K562 (cell line): ENCODE data around the gene PIWIL1. TPM values are rescaled to one million over a fixed set of nuclear protein-coding genes. Genes with fewer than 3 reads are reported as not detected.

ENCODE experiments used
- ATAC-seq: fragments of 200-7000 bp; cut with Tn5 transposase; 3 replicates; pipeline ENCODE4 v1.9.1; 2020; ENCODE audit warnings: moderate library complexity
- BruUV-seq: library from RNA; stranded (reverse); fragments of 400-500 nt; replicated peaks from 2 replicates; lab custom pipeline; 2021; lab: Mats Ljungman, UMichigan
- CTCF ChIA-PET: fragments of 300-600 bp; formaldehyde crosslinking; extraction: SDS; loops from one replicate; lab custom pipeline; 2021; ENCODE audit warnings: low intra/inter-chr PET ratio; lab: Yijun Ruan, JAX
- POLR2A ChIA-PET: fragments of 300-600, 350-650 bp; sonication (Branson Sonifier 250); formaldehyde crosslinking; extraction: SDS; loops from one replicate; lab custom pipeline; 2021; ENCODE audit warnings: antibody characterized with exemption, inconsistent platforms; lab: Yijun Ruan, JAX
- DNase-seq, 4 experiments: peaks; one replicate each; pipeline versions ENCODE4 v3.0.0 to v3.0.0-alpha.2; 2011 to 2018; ENCODE audit warnings: low spot score in 3 of 4, mixed read lengths in 3 of 4; ENCODE audit errors: extremely low read depth in 1 of 4
- FAIRE-seq: peaks from 2 replicates; lab custom pipeline; 2011; peaks lifted over from hg19 to GRCh38; lab: Jason Lieb, UNC
- H2AFZ ChIP-seq: 2 replicates; pipeline ENCODE4 v1.6.0; 2011; ENCODE audit warnings: low read depth, low read length, control low read depth, inconsistent platforms
- H3K27ac ChIP-seq: fragments of 200-600 bp; 3 replicates; pipeline ENCODE4 v1.8.0; 2011; ENCODE audit warnings: low read depth, mild to moderate bottlenecking, control low read depth, inconsistent platforms, low read length, moderate library complexity, mixed read lengths; ENCODE audit errors: extremely low read depth
- H3K27me3 ChIP-seq, 2 experiments: fragments of 300-600 bp in 1 of 2; 2 replicates in 1 of 2; 3 replicates in 1 of 2; pipeline versions ENCODE4 v1.6.0 to v1.8.0; 2011; ENCODE audit warnings: inconsistent platforms in 2 of 2, low read length in 2 of 2, mild to moderate bottlenecking in 1 of 2, mixed read lengths in 1 of 2, moderate library complexity in 1 of 2; ENCODE audit not compliant: control insufficient read depth in 2 of 2, insufficient read depth in 2 of 2
- H3K36me3 ChIP-seq: fragments of 300-600 bp; 3 replicates; pipeline ENCODE4 v1.8.0; 2011; ENCODE audit warnings: mild to moderate bottlenecking, low read length, inconsistent platforms; ENCODE audit not compliant: control insufficient read depth, insufficient read depth
- H3K4me1 ChIP-seq, 2 experiments: fragments of 200-600 bp in 1 of 2; replicated peaks in 1 of 2; 2 replicates in 1 of 2; 3 replicates in 1 of 2; pipeline versions ENCODE4 v1.5.1 to v1.8.0; 2011; ENCODE audit warnings: inconsistent platforms in 2 of 2, low read length in 2 of 2, mild to moderate bottlenecking in 1 of 2, mixed read lengths in 1 of 2, moderate library complexity in 1 of 2; ENCODE audit not compliant: control insufficient read depth in 2 of 2, insufficient read depth in 2 of 2
- H3K4me2 ChIP-seq: 2 replicates; pipeline ENCODE4 v1.6.1; 2011; ENCODE audit warnings: low read length, control low read depth, inconsistent platforms, mixed read lengths; ENCODE audit not compliant: insufficient read depth
- H3K4me3 ChIP-seq: fragments of 200-600 bp; sonication (generic), shearing (Covaris generic); 2 replicates; pipeline ENCODE4 v1.5.1; 2016; ENCODE audit warnings: control low read depth, inconsistent platforms
- H3K79me2 ChIP-seq: fragments of 200-600 bp; 3 replicates; pipeline ENCODE4 v1.8.0; 2011; ENCODE audit warnings: low read length, inconsistent platforms; ENCODE audit not compliant: control insufficient read depth, insufficient read depth
- H3K9ac ChIP-seq, 2 experiments: 2 replicates each; pipeline versions ENCODE4 v1.6.0 to v1.6.1; 2011; ENCODE audit warnings: low read depth in 2 of 2, low read length in 2 of 2, control low read depth in 1 of 2, inconsistent platforms in 1 of 2, mild to moderate bottlenecking in 1 of 2, mixed read lengths in 1 of 2; ENCODE audit not compliant: insufficient read depth in 1 of 2
- H3K9me1 ChIP-seq: one replicate; pipeline ENCODE4 v1.6.0; 2011; ENCODE audit warnings: inconsistent platforms, mild to moderate bottlenecking, low read length, moderate library complexity; ENCODE audit not compliant: control insufficient read depth, insufficient read depth
- H3K9me3 ChIP-seq: replicated peaks from 2 replicates; pipeline ENCODE4 v1.5.1; 2011; ENCODE audit warnings: low read depth, low read length, inconsistent platforms; ENCODE audit not compliant: control insufficient read depth, insufficient read depth
- H4K20me1 ChIP-seq: replicated peaks from 2 replicates; pipeline ENCODE4 v1.6.1; 2011; ENCODE audit warnings: low read length, inconsistent platforms, mixed read lengths; ENCODE audit not compliant: control insufficient read depth, insufficient read depth
- DEAF1 ChIP-seq: fragments of 450-650 bp; formaldehyde crosslinking; IDR thresholded peaks from 2 replicates; pipeline ENCODE4 v1.4.0; 2020; ENCODE audit warnings: mild to moderate bottlenecking, moderate library complexity
- WGBS: fragments of 100-300 bp; shearing (Covaris generic); methylation state at CpG from one replicate; pipeline ENCODE4 v1.1.6; 2016; ENCODE audit warnings: low coverage, mixed read lengths; ENCODE audit not compliant: insufficient coverage; ENCODE audit errors: missing lambda C conversion rate; 5-methylcytosine and 5-hydroxymethylcytosine counted together
- in situ Hi-C: fragments of 300-500 bp; cut with MboI; formaldehyde crosslinking; loops from 4 replicates; pipeline ENCODE4 v1.15.0; 2018; ENCODE audit warnings: inconsistent platforms, mixed read lengths
- intact Hi-C: fragments of 100-400 bp; cut with micrococcal nuclease; formaldehyde crosslinking; loops from 2 replicates; pipeline ENCODE4 v1.14.2; 2022
- polyA plus RNA-seq, 8 experiments: library from polyadenylated mRNA; depleted of rRNA in 4 of 8; stranded (reverse) in 5 of 8; unstranded in 3 of 8; fragments of >200 nt; fragmentation: Nextera tagmentation in 2 of 8; fragmentation: Illumina TruSeq in 1 of 8; extraction: Ambion mirVana in 2 of 8; extraction: Trizol in 1 of 8; gene quantifications; 2 replicates each; pipeline versions ENCODE4 v1.2.1 to v1.2.3, GENCODE V29; 2011 to 2014; ENCODE audit warnings: inconsistent platforms in 1 of 8, missing spikeins in 1 of 8
- total RNA-seq, 7 experiments: library from RNA; depleted of rRNA in 6 of 7; stranded (reverse); fragments of >200 nt in 6 of 7; fragmentation: Illumina TruSeq in 2 of 7; extraction: Trizol in 2 of 7; gene quantifications; 2 replicates each; pipeline versions ENCODE4 v1.2.1 to v1.2.3, GENCODE V29; 2011 to 2021; ENCODE audit warnings: low replicate concordance in 1 of 7
- TF ChIP-seq, protein P1 (sequence below), 3 experiments: IDR thresholded peaks in 2 of 3; conservative IDR thresholded peaks in 1 of 3; 2 replicates each; pipeline ENCODE4 v1.5.1; 2011 to 2012; ENCODE audit warnings: low read length in 3 of 3, mild to moderate bottlenecking in 3 of 3, control low read depth in 2 of 3, improper control_type of control experiment in 1 of 3, inconsistent platforms in 1 of 3, low read depth in 1 of 3, mixed read lengths in 1 of 3, moderate library complexity in 1 of 3; ENCODE audit not compliant: insufficient read depth in 2 of 3
- TF ChIP-seq, protein P2 (sequence below), 2 experiments: fragments of 450-650 bp; formaldehyde crosslinking in 1 of 2; IDR thresholded peaks; 2 replicates each; pipeline versions ENCODE4 v1.4.0 to v1.6.1; 2014 to 2020; ENCODE audit warnings: mild to moderate bottlenecking in 2 of 2, borderline replicate concordance in 1 of 2, low read depth in 1 of 2
- TF ChIP-seq, protein P3 (sequence below), 2 experiments: fragments of 200-800 bp in 1 of 2; sonication (Bioruptor generic) in 1 of 2; sonication (generic) in 1 of 2; formaldehyde crosslinking in 1 of 2; IDR thresholded peaks in 1 of 2; conservative IDR thresholded peaks in 1 of 2; 2 replicates each; pipeline versions ENCODE4 v1.5.0 to v1.6.1; 2016 to 2020; ENCODE audit warnings: missing compliant biosample characterization in 1 of 2, missing genetic modification characterization in 1 of 2, missing genetic modification reagents in 1 of 2

PIWIL1 gene
- total and polyA plus RNA-seq, 9 of the 15 experiments (the other 6 are each of a cell fraction or from before 2014, with no cell fraction given): not detected

DNA sequence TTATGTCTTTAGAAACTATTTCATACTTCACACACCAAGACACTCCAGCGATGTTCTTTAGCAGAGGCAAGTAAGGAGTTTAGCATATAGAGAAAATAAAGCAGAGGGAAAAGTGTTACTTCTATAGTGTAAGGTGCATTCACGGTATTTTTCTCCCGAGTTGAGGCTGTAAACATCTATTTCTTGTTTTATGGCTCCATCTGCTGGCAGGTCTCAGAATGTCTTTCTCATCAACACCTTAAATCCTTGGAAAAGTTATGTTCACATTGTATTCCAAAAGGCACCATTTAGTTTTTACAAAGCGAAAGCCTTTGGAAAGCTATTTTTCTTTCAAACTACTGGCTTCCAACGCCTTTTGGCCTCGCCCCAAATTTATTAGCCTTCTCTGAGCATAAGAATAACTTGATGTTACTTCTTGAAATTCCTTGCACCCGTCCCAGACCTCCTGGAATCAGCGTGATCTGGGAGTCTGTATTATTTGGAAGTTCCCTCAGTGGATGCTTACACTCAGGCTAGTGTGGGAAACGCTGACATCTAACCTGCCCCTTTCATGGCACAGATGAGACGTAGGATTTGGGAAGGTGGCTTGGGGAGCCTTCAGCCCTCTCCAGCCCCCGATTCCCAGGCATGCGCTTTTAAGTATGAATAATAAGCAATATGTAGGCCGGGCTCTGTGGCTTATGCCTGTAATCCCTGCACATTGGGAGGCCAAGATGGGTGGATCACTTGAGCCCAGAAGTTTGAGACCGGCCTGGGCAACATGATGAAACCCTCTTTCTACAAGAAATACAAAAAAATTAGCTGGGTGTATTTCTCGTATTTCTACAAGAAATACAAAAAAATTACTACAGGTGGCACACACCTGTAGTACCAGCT is 1.9 kb upstream of the PIWIL1 start:
- Histone ChIP-seq H3K27ac (no peak overlapping the region), H3K9ac (no peak overlapping the region), H3K79me2 (no peaks in the 10 kb centered on the region), H3K4me3 (no peak overlapping the region), H2AFZ (no peak overlapping the region), H3K27me3 (peaks cover 2 to 25% of the 10 kb centered on the region in 2 experiments; a peak in 2 of 5 replicates), H4K20me1 (no peaks in the 10 kb centered on the region), H3K4me1 (peaks cover 0 to 3% of the 10 kb centered on the region in 2 experiments; a peak in 2 of 5 replicates), H3K36me3 (no peaks in the 10 kb centered on the region), H3K9me3 (no peaks in the 10 kb centered on the region), H3K4me2 (no peak overlapping the region), H3K9me1 (no peaks in the 10 kb centered on the region)
- FAIRE-seq (peak; percentile 93), DNase-seq (peak; percentile 41 to 71 (median 47)), ATAC-seq (peak; percentile 82)
- in situ Hi-C loops (no loop called here), intact Hi-C loops (loop anchor here (1.0 to 5.0 kb wide), 2 partner anchors 54 to 288 kb away; no protein-coding TSS in a partner anchor)
- BruUV-seq: no TSS peak
- POLR2A ChIA-PET: no interaction called here
- WGBS: 10% methylated on average over 15 of the region's 15 CpGs
- CTCF ChIA-PET: interaction anchor here (0.8 to 2.7 kb wide), 3 partner anchors 285 to 294 kb away, joined by 3 to 14 read pairs (median 3); no protein-coding TSS in a partner anchor
- TF ChIP-seq DEAF1 (CRISPR knock-in tag): peak; percentile 55
- TF ChIP-seq, protein P1, sequence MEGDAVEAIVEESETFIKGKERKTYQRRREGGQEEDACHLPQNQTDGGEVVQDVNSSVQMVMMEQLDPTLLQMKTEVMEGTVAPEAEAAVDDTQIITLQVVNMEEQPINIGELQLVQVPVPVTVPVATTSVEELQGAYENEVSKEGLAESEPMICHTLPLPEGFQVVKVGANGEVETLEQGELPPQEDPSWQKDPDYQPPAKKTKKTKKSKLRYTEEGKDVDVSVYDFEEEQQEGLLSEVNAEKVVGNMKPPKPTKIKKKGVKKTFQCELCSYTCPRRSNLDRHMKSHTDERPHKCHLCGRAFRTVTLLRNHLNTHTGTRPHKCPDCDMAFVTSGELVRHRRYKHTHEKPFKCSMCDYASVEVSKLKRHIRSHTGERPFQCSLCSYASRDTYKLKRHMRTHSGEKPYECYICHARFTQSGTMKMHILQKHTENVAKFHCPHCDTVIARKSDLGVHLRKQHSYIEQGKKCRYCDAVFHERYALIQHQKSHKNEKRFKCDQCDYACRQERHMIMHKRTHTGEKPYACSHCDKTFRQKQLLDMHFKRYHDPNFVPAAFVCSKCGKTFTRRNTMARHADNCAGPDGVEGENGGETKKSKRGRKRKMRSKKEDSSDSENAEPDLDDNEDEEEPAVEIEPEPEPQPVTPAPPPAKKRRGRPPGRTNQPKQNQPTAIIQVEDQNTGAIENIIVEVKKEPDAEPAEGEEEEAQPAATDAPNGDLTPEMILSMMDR (IDR thresholded peaks at IDR 0.05 in 2 of 3, conservative IDR thresholded peaks at IDR 0.05 in 1 of 3; ENCODE audit: insufficient read depth in 2 of 3, low read depth in 1 of 3, low read length in 3 of 3): peak; percentile 54 to 78 (median 73); a peak in 5 of 6 replicates
- TF ChIP-seq, protein P2, sequence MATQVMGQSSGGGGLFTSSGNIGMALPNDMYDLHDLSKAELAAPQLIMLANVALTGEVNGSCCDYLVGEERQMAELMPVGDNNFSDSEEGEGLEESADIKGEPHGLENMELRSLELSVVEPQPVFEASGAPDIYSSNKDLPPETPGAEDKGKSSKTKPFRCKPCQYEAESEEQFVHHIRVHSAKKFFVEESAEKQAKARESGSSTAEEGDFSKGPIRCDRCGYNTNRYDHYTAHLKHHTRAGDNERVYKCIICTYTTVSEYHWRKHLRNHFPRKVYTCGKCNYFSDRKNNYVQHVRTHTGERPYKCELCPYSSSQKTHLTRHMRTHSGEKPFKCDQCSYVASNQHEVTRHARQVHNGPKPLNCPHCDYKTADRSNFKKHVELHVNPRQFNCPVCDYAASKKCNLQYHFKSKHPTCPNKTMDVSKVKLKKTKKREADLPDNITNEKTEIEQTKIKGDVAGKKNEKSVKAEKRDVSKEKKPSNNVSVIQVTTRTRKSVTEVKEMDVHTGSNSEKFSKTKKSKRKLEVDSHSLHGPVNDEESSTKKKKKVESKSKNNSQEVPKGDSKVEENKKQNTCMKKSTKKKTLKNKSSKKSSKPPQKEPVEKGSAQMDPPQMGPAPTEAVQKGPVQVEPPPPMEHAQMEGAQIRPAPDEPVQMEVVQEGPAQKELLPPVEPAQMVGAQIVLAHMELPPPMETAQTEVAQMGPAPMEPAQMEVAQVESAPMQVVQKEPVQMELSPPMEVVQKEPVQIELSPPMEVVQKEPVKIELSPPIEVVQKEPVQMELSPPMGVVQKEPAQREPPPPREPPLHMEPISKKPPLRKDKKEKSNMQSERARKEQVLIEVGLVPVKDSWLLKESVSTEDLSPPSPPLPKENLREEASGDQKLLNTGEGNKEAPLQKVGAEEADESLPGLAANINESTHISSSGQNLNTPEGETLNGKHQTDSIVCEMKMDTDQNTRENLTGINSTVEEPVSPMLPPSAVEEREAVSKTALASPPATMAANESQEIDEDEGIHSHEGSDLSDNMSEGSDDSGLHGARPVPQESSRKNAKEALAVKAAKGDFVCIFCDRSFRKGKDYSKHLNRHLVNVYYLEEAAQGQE (IDR thresholded peaks at IDR 0.05; ENCODE audit: borderline replicate concordance): peak; percentile 64; the same call in 1 of the 2 replicates
- TF ChIP-seq, protein P2 (CRISPR knock-in tag; IDR thresholded peaks at IDR 0.05; ENCODE audit: low read depth): no peak
- TF ChIP-seq, protein P3, sequence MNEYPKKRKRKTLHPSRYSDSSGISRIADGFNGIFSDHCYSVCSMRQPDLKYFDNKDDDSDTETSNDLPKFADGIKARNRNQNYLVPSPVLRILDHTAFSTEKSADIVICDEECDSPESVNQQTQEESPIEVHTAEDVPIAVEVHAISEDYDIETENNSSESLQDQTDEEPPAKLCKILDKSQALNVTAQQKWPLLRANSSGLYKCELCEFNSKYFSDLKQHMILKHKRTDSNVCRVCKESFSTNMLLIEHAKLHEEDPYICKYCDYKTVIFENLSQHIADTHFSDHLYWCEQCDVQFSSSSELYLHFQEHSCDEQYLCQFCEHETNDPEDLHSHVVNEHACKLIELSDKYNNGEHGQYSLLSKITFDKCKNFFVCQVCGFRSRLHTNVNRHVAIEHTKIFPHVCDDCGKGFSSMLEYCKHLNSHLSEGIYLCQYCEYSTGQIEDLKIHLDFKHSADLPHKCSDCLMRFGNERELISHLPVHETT (CRISPR knock-in tag; conservative IDR thresholded peaks at IDR 0.05 in 1 of 2, IDR thresholded peaks at IDR 0.05 in 1 of 2): no peak
